GM06990 (cell line): ENCODE results near the gene USP9Y.

Source experiments
- DNase-seq: peaks from one replicate; pipeline ENCODE4 v3.0.0-alpha.2; 2011; ENCODE audit not compliant: insufficient read length; ENCODE audit errors: extremely low read depth
- H3K27me3 ChIP-seq: replicated peaks from 2 replicates; pipeline ENCODE4 v1.6.0; 2011; ENCODE audit warnings: low read length; ENCODE audit not compliant: control insufficient read depth, insufficient read depth
- H3K36me3 ChIP-seq: 2 replicates; pipeline ENCODE4 v1.5.1; 2011; ENCODE audit warnings: low read length; ENCODE audit not compliant: control insufficient read depth, insufficient read depth
- H3K4me3 ChIP-seq: replicated peaks from 2 replicates; pipeline ENCODE4 v1.5.1; 2011; ENCODE audit warnings: low read depth, mild to moderate bottlenecking, control low read depth, low read length
- CTCF ChIP-seq: IDR thresholded peaks from 2 replicates; pipeline ENCODE4 v1.5.1; 2011; ENCODE audit warnings: low read length, control low read depth, mild to moderate bottlenecking, inconsistent platforms; ENCODE audit not compliant: insufficient read depth, poor library complexity, severe bottlenecking

Gene USP9Y

GRCh38 chrY:12904618-12905516, 203.8 kb downstream of the USP9Y start, which contains the start of gene DDX3Y:
Gene DDX3Y (plus strand): TSS chrY:12904868. CDS start chrY:12904937, 69 bp downstream.
- H3K36me3 ChIP-seq: no peaks in the 10 kb centered on the region
- H3K4me3 ChIP-seq: no peak within 1 kb of the TSS
- DNase-seq: no peak
- no peaks in the 10 kb centered on the region for H3K27me3 ChIP-seq
- no peak for TF ChIP-seq CTCF

- H3K36me3 ChIP-seq: no peaks in the 10 kb centered on the region
- no peak for DNase-seq
- H3K4me3 ChIP-seq: no peak overlapping the region
- H3K27me3 ChIP-seq: no peaks in the 10 kb centered on the region
- TF ChIP-seq CTCF: no peak
These were observed 204.5 kb downstream of the USP9Y start for GRCh38 chrY:12905517-12905872.

- no peak for DNase-seq
- TF ChIP-seq CTCF: no peak
- H3K36me3 ChIP-seq: no peaks in the 10 kb centered on the region
- no peaks in the 10 kb centered on the region for H3K27me3 ChIP-seq
- no peak overlapping the region for H3K4me3 ChIP-seq
These were observed 204.9 kb downstream of the USP9Y start for GRCh38 chrY:12905895-12906294.
